Neural cell (in vitro differentiated cells): ENCODE results near the gene TCF4. TPM values are rescaled to one million over a fixed set of nuclear protein-coding genes. Genes with fewer than 3 reads are reported as not detected.

Source experiments
- H2AFZ ChIP-seq: fragments of 200-600, 300-800 bp; sonication (generic), shearing (Covaris generic); 2 replicates; pipeline ENCODE4 v1.6.0; 2014; ENCODE audit warnings: low read depth, mild to moderate bottlenecking, antibody characterized with exemption, low read length, moderate library complexity
- H3F3A ChIP-seq: fragments of 200-600 bp; shearing (Covaris generic); 2 replicates; pipeline ENCODE4 v1.6.1; 2016; ENCODE audit warnings: mild to moderate bottlenecking, moderate library complexity, mixed read lengths, antibody characterized with exemption, low read length; ENCODE audit not compliant: insufficient read depth, poor library complexity, severe bottlenecking
- H3K27ac ChIP-seq: fragments of 200-600, 300-800 bp; sonication (generic), shearing (Covaris generic); 2 replicates; pipeline ENCODE4 v1.5.1; 2014; ENCODE audit warnings: mild to moderate bottlenecking, low read length, moderate library complexity
- H3K27me3 ChIP-seq: fragments of 300-800, 200-600 bp; sonication (generic), shearing (Covaris generic); 2 replicates; pipeline ENCODE4 v1.6.0; 2014; ENCODE audit warnings: mild to moderate bottlenecking, low read depth, low read length, moderate library complexity; ENCODE audit not compliant: insufficient read depth
- H3K36me3 ChIP-seq: fragments of 300-800, 200-600 bp; sonication (generic), shearing (Covaris generic); 2 replicates; pipeline ENCODE4 v1.5.1; 2014; ENCODE audit warnings: mild to moderate bottlenecking, antibody characterized with exemption, low read length, moderate library complexity; ENCODE audit not compliant: insufficient read depth
- H3K4me2 ChIP-seq: fragments of 300-800, 200-600 bp; sonication (generic), shearing (Covaris generic); 2 replicates; pipeline ENCODE4 v1.6.0; 2014; ENCODE audit warnings: mild to moderate bottlenecking, low read length
- H3K4me3 ChIP-seq: fragments of 300-800, 200-600 bp; sonication (generic), shearing (Covaris generic); 2 replicates; pipeline ENCODE4 v1.5.1; 2014; ENCODE audit warnings: mild to moderate bottlenecking, low read length, moderate library complexity
- H3K79me2 ChIP-seq: fragments of 200-600 bp; shearing (Covaris generic); replicated peaks from 2 replicates; pipeline ENCODE4 v1.6.0; 2014; ENCODE audit warnings: mild to moderate bottlenecking, low read length, moderate library complexity; ENCODE audit not compliant: insufficient read depth
- H3K9ac ChIP-seq: fragments of 300-800, 200-600 bp; sonication (generic), shearing (Covaris generic); 2 replicates; pipeline ENCODE4 v1.6.1; 2016; ENCODE audit warnings: mild to moderate bottlenecking, low read length, mixed read lengths
- H3K9me2 ChIP-seq: fragments of 200-600 bp; shearing (Covaris generic); 2 replicates; pipeline ENCODE4 v1.6.1; 2016; ENCODE audit warnings: mild to moderate bottlenecking, low read length, mixed read lengths; ENCODE audit not compliant: insufficient read depth
- H3K9me3 ChIP-seq: fragments of 200-600, 300-800 bp; sonication (generic), shearing (Covaris generic); 2 replicates; pipeline ENCODE4 v1.6.1; 2016; ENCODE audit warnings: mild to moderate bottlenecking, mixed run types, low read length, moderate library complexity, mixed read lengths
- H4K20me1 ChIP-seq: fragments of 200-600 bp; shearing (Covaris generic); 2 replicates; pipeline ENCODE4 v1.6.1; 2016; ENCODE audit warnings: mild to moderate bottlenecking, mixed run types; ENCODE audit not compliant: insufficient read depth
- CTCF ChIP-seq: fragments of 450-650 bp; IDR thresholded peaks from 2 replicates; pipeline ENCODE4 v1.5.1; 2014; ENCODE audit warnings: antibody characterized with exemption, mild to moderate bottlenecking, moderate library complexity; ENCODE audit not compliant: poor library complexity, severe bottlenecking
- EP300 ChIP-seq: fragments of 450-650 bp; conservative IDR thresholded peaks from 2 replicates; pipeline ENCODE4 v1.6.1; 2014; ENCODE audit warnings: antibody characterized with exemption, mild to moderate bottlenecking, moderate library complexity; ENCODE audit not compliant: poor library complexity, severe bottlenecking
- EZH2 ChIP-seq: fragments of 200-600, 300-800 bp; shearing (Covaris generic), sonication (generic); IDR thresholded peaks from 2 replicates; pipeline ENCODE4 v1.6.1; 2014; ENCODE audit warnings: antibody characterized with exemption, low read length, borderline replicate concordance, mild to moderate bottlenecking; ENCODE audit not compliant: insufficient read depth, poor library complexity, severe bottlenecking
- MXI1 ChIP-seq: fragments of 450-650 bp; conservative IDR thresholded peaks from 2 replicates; pipeline ENCODE4 v1.6.1; 2014; ENCODE audit warnings: antibody characterized with exemption, mild to moderate bottlenecking; ENCODE audit not compliant: poor library complexity, severe bottlenecking
- POLR2AphosphoS5 ChIP-seq: IDR thresholded peaks from 2 replicates; pipeline ENCODE4 v1.6.1; 2012
- RAD21 ChIP-seq: fragments of 450-650 bp; conservative IDR thresholded peaks from 2 replicates; pipeline ENCODE4 v1.6.1; 2014; ENCODE audit warnings: antibody characterized with exemption, mild to moderate bottlenecking, moderate library complexity
- REST ChIP-seq: IDR thresholded peaks from 2 replicates; pipeline ENCODE4 v1.6.1; 2012; ENCODE audit warnings: borderline replicate concordance
- SMC3 ChIP-seq: fragments of 450-650 bp; conservative IDR thresholded peaks from 2 replicates; pipeline ENCODE4 v1.6.1; 2014; ENCODE audit warnings: antibody characterized with exemption, mild to moderate bottlenecking, moderate library complexity; ENCODE audit not compliant: poor library complexity
- TAF1 ChIP-seq: IDR thresholded peaks from 2 replicates; pipeline ENCODE4 v1.6.1; 2012; ENCODE audit warnings: low read depth
- polyA plus RNA-seq: library from polyadenylated mRNA; depleted of rRNA; stranded (reverse); fragments of >200 nt; gene quantifications from 2 replicates; pipeline ENCODE4 v1.2.3, GENCODE V29; 2014

Gene TCF4
- polyA plus RNA-seq, 1 donor from 2014 or later, result 7.0 TPM

- H3K4me2 ChIP-seq, result no peak overlapping the region
- H3K27me3 ChIP-seq, result no peaks in the 10 kb centered on the region
- no peaks in the 10 kb centered on the region for H3K9me2 ChIP-seq
- H3K9ac ChIP-seq, result no peak overlapping the region
- H3K79me2 ChIP-seq, result no peaks in the 10 kb centered on the region
- H3K27ac ChIP-seq, result no peak overlapping the region
- no peaks in the 10 kb centered on the region for H4K20me1 ChIP-seq
- H2AFZ ChIP-seq, result no peak overlapping the region
- H3K36me3 ChIP-seq, result no peaks in the 10 kb centered on the region
- TF ChIP-seq TAF1 (no peak), SMC3 (no peak), EZH2 (no peak), RAD21 (no peak), MXI1 (no peak), EP300 (no peak), POLR2AphosphoS5 (no peak), REST (no peak), CTCF (no peak)
- H3K4me3 ChIP-seq, result no peak overlapping the region
- no peaks in the 10 kb centered on the region for H3K9me3 ChIP-seq
- H3F3A ChIP-seq, result no peaks in the 10 kb centered on the region
Measured at GRCh38 chr18:55362303-55362702, 225.7 kb downstream of the TCF4 start.

GRCh38 chr18:55361492-55362250, 226.3 kb downstream of the TCF4 start:
- TF ChIP-seq EZH2 (no peak), MXI1 (no peak), RAD21 (no peak), POLR2AphosphoS5 (no peak), CTCF (no peak), EP300 (no peak)
- Histone ChIP-seq H3K27me3 (no peaks in the 10 kb centered on the region), H3K27ac (no peak overlapping the region), H3F3A (no peaks in the 10 kb centered on the region), H3K4me2 (no peak overlapping the region), H3K9ac (no peak overlapping the region), H3K9me2 (no peaks in the 10 kb centered on the region), H3K36me3 (no peaks in the 10 kb centered on the region), H4K20me1 (no peaks in the 10 kb centered on the region), H3K4me3 (no peak overlapping the region), H2AFZ (no peak overlapping the region), H3K79me2 (no peaks in the 10 kb centered on the region), H3K9me3 (no peaks in the 10 kb centered on the region)
